GM12878 (cell line): Measurements from ENCODE around the gene TGM5. TPM values are rescaled to one million over a fixed set of nuclear protein-coding genes. Genes with fewer than 3 reads are reported as not detected.
"Not testable (repeated sequence)": the region's sequence is repeated elsewhere in the genome, so short reads cannot be mapped to it uniquely, and the experiment has no call there.

Experiments used
- ATAC-seq: fragments of 200-7000 bp; cut with Tn5 transposase; 3 replicates; pipeline ENCODE4 v1.9.1; 2020; ENCODE audit warnings: mild to moderate bottlenecking, moderate library complexity
- BruUV-seq: library from RNA; stranded (reverse); fragments of 400-500 nt; replicated peaks from 2 replicates; lab custom pipeline; 2021; lab: Mats Ljungman, UMichigan
- CTCF ChIA-PET: fragments of 300-600 bp; sonication (Branson Sonifier 250); formaldehyde crosslinking; extraction: SDS; loops from one replicate; lab custom pipeline; 2021; ENCODE audit warnings: inconsistent platforms; lab: Yijun Ruan, JAX
- POLR2A ChIA-PET: fragments of 350-600 bp; formaldehyde crosslinking; extraction: SDS; loops from one replicate; lab custom pipeline; 2021; ENCODE audit warnings: inconsistent platforms; lab: Charles Lee
- RAD21 ChIA-PET: fragments of 300-600 bp; sonication (Branson Sonifier 250); formaldehyde crosslinking; loops from one replicate; lab custom pipeline; 2023; ENCODE audit warnings: antibody characterized with exemption; ENCODE audit not compliant: unreplicated experiment; lab: Charles Lee
- SMC1A ChIA-PET: fragments of 300-600 bp; sonication (Branson Sonifier 250); formaldehyde crosslinking; loops from one replicate; lab custom pipeline; 2023; ENCODE audit not compliant: unreplicated experiment, uncharacterized antibody; lab: Charles Lee
- DNase-seq: peaks from one replicate; pipeline ENCODE4 v3.0.0-alpha.2; 2011; ENCODE audit warnings: low read depth, low spot score
- FAIRE-seq: peaks from 3 replicates; lab custom pipeline; 2011; peaks lifted over from hg19 to GRCh38; lab: Jason Lieb, UNC
- H2AFZ ChIP-seq: 2 replicates; pipeline ENCODE4 v1.6.0; 2011; ENCODE audit warnings: low read depth, low read length, control low read depth; ENCODE audit not compliant: control insufficient read depth
- H3K27ac ChIP-seq: 2 replicates; pipeline ENCODE4 v1.5.1; 2011; ENCODE audit warnings: control low read depth; ENCODE audit not compliant: control insufficient read depth, insufficient read depth
- H3K27me3 ChIP-seq, 2 experiments: replicated peaks in 1 of 2; 2 replicates each; pipeline versions ENCODE4 v1.6.0 to v1.6.1; 2011; ENCODE audit warnings: low read length in 1 of 2; ENCODE audit not compliant: control insufficient read depth in 2 of 2, insufficient read depth in 2 of 2
- H3K36me3 ChIP-seq, 2 experiments: 2 replicates each; pipeline ENCODE4 v1.5.1; 2011; ENCODE audit warnings: low read length in 1 of 2; ENCODE audit not compliant: control insufficient read depth in 2 of 2, insufficient read depth in 2 of 2
- H3K4me1 ChIP-seq: 2 replicates; pipeline ENCODE4 v1.6.1; 2011; ENCODE audit warnings: mild to moderate bottlenecking, low read length, moderate library complexity, mixed read lengths; ENCODE audit not compliant: control insufficient read depth, insufficient read depth
- H3K4me2 ChIP-seq: 2 replicates; pipeline ENCODE4 v1.6.0; 2011; ENCODE audit warnings: control low read depth; ENCODE audit not compliant: control insufficient read depth, insufficient read depth
- H3K4me3 ChIP-seq: fragments of 200-600 bp; sonication (generic); 2 replicates; pipeline ENCODE4 v1.5.1; 2016
- H3K79me2 ChIP-seq: 2 replicates; pipeline ENCODE4 v1.6.0; 2011; ENCODE audit warnings: low read length; ENCODE audit not compliant: control insufficient read depth, insufficient read depth
- H3K9ac ChIP-seq: 2 replicates; pipeline ENCODE4 v1.8.0; 2011; ENCODE audit warnings: low read length, control low read depth, mixed read lengths; ENCODE audit not compliant: control insufficient read depth, insufficient read depth
- H3K9me3 ChIP-seq: replicated peaks from 3 replicates; pipeline ENCODE4 v1.5.1; 2011; ENCODE audit warnings: mild to moderate bottlenecking, low read length; ENCODE audit not compliant: control insufficient read depth, insufficient read depth
- H4K20me1 ChIP-seq: 2 replicates; pipeline ENCODE4 v1.6.0; 2011; ENCODE audit not compliant: control insufficient read depth, insufficient read depth
- WGBS: methylation state at CpG from one replicate; pipeline ENCODE4 v1.1.6; 2016; ENCODE audit warnings: low lambda C conversion rate; ENCODE audit not compliant: insufficient replicate concordance, insufficient coverage; ENCODE audit errors: missing lambda C conversion rate; 5-methylcytosine and 5-hydroxymethylcytosine counted together
- in situ Hi-C: fragments of 300-500 bp; cut with MboI; formaldehyde crosslinking; loops from 9 replicates; pipeline ENCODE4 v1.14.3; 2018; ENCODE audit warnings: mixed read lengths
- intact Hi-C: fragments of 100-400 bp; cut with micrococcal nuclease; formaldehyde crosslinking; loops from one replicate; pipeline ENCODE4 v1.14.2; 2022; ENCODE audit not compliant: unreplicated experiment
- polyA plus RNA-seq, 11 experiments: library from polyadenylated mRNA; depleted of rRNA in 4 of 11; unstranded in 6 of 11; stranded (reverse) in 5 of 11; fragments of >200 nt; fragmentation: Nextera tagmentation in 4 of 11; fragmentation: Illumina TruSeq in 1 of 11; extraction: Ambion mirVana in 4 of 11; extraction: Trizol in 1 of 11; gene quantifications; 1 replicate in 1 of 11; 2 replicates in 10 of 11; pipeline versions ENCODE4 v1.2.1 to v1.2.3, GENCODE V29; 2011 to 2016; ENCODE audit warnings: inconsistent platforms in 2 of 11, missing spikeins in 2 of 11, low read depth in 1 of 11
- total RNA-seq, 4 experiments: library from RNA; depleted of rRNA in 3 of 4; stranded (reverse); fragments of >200 nt in 3 of 4; fragmentation: Illumina TruSeq in 1 of 4; extraction: Trizol in 1 of 4; gene quantifications; 2 replicates each; pipeline versions ENCODE4 v1.2.1 to v1.2.3, GENCODE V29; 2013 to 2021

Gene TGM5
- total and polyA plus RNA-seq, 10 of the 15 experiments (the other 5 are each of a cell fraction or from before 2014, with no cell fraction given), result 4.4 to 27.1 (median 5.6) TPM

- H3K9ac ChIP-seq, H3K9me3 ChIP-seq, H3K79me2 ChIP-seq, RAD21 ChIA-PET, SMC1A ChIA-PET, DNase-seq, intact Hi-C loops, H3K27me3 ChIP-seq, in situ Hi-C loops, H3K4me3 ChIP-seq, H2AFZ ChIP-seq, BruUV-seq, CTCF ChIA-PET, H3K4me2 ChIP-seq, H3K4me1 ChIP-seq, ATAC-seq, FAIRE-seq, POLR2A ChIA-PET, H3K27ac ChIP-seq, H4K20me1 ChIP-seq: not testable (repeated sequence)
- whole genome bisulfite sequencing, result 96% methylated on average over 4 of the region's 4 CpGs
- H3K36me3 ChIP-seq, result peaks cover 0 to 16% of the 10 kb centered on the region in 2 experiments; a peak in 1 of 4 replicates
Measured at GRCh38 chr15:43198556-43198955, 68.2 kb downstream of the TGM5 start.

GRCh38 chr15:43197773-43198172 is 69.0 kb downstream of the TGM5 start:
- POLR2A ChIA-PET, H3K27me3 ChIP-seq, H3K4me1 ChIP-seq, H2AFZ ChIP-seq, intact Hi-C loops, H3K4me3 ChIP-seq, H3K9me3 ChIP-seq, H3K79me2 ChIP-seq, RAD21 ChIA-PET, DNase-seq, ATAC-seq, SMC1A ChIA-PET, H3K9ac ChIP-seq, H3K4me2 ChIP-seq, FAIRE-seq, H4K20me1 ChIP-seq, CTCF ChIA-PET, in situ Hi-C loops, BruUV-seq, H3K27ac ChIP-seq: not testable (repeated sequence)
- whole genome bisulfite sequencing, result 45% methylated on average over 3 of the region's 3 CpGs
- H3K36me3 ChIP-seq, result peaks cover 0 to 19% of the 10 kb centered on the region in 2 experiments; a peak in 1 of 4 replicates
